Heart right ventricle (tissue), 16 donors: ENCODE data around the gene ATP13A2. TPM values are rescaled to one million over a fixed set of nuclear protein-coding genes. Genes with fewer than 3 reads are reported as not detected.
A peak's percentile ranks its signal among the peaks of the same experiment; 100 is the strongest.

Experiments
- ATAC-seq, 8 donors: fragments of 200-7000 bp; cut with Tn5 transposase; one replicate each; pipeline ENCODE4 v1.9.1; 2020; ENCODE audit warnings: mild to moderate bottlenecking in 8 of 8, moderate library complexity in 8 of 8, moderate number of reproducible peaks in 1 of 8
- DNase-seq, 2 donors: peaks; one replicate each; pipeline ENCODE4 v3.0.0-alpha.2; 2020
- H3K27ac ChIP-seq, 10 donors: fragments of 200-600 bp; sonication (generic) in 2 of 10; one replicate each; pipeline versions ENCODE4 v1.5.0 to v1.8.0; 2020 to 2022; ENCODE audit warnings: mild to moderate bottlenecking in 3 of 10
- H3K27me3 ChIP-seq, 7 donors: fragments of 200-600 bp; one replicate each; pipeline ENCODE4 v1.8.0; 2021 to 2022; ENCODE audit warnings: mild to moderate bottlenecking in 2 of 7
- H3K36me3 ChIP-seq, 9 donors: fragments of 200-600 bp; sonication (generic) in 1 of 9; one replicate each; pipeline versions ENCODE4 v1.5.0 to v1.8.0; 2020 to 2022; ENCODE audit warnings: mild to moderate bottlenecking in 2 of 9
- H3K4me1 ChIP-seq, 9 donors: fragments of 200-600 bp; sonication (generic) in 1 of 9; one replicate each; pipeline versions ENCODE4 v1.5.0 to v1.8.0; 2020 to 2022; ENCODE audit warnings: mild to moderate bottlenecking in 4 of 9
- H3K4me3 ChIP-seq, 10 donors: fragments of 200-600 bp; sonication (generic) in 2 of 10; one replicate each; pipeline versions ENCODE4 v1.5.0 to v1.8.0; 2020 to 2022; ENCODE audit warnings: mild to moderate bottlenecking in 7 of 10, moderate library complexity in 2 of 10
- H3K9me3 ChIP-seq, 11 donors: fragments of 200-600 bp in 10 of 11; sonication (generic) in 2 of 11; one replicate each; pipeline versions ENCODE4 v1.5.0 to v1.8.0; 2013 to 2022; ENCODE audit warnings: mild to moderate bottlenecking in 2 of 11, control low read depth in 1 of 11, moderate library complexity in 1 of 11
- WGBS, 2 donors: extraction: QIAGEN DNeasy Blood & Tissue Kit; methylation state at CpG; one replicate each; pipeline ENCODE4 v1.1.7; 2013; ENCODE audit warnings: inconsistent platforms in 1 of 2; 5-methylcytosine and 5-hydroxymethylcytosine counted together
- intact Hi-C, 10 donors: fragments of 100-400 bp; cut with DNase I; formaldehyde crosslinking; loops; one replicate each; pipeline versions ENCODE4 v1.11.1 to v1.14.2; 2022
- polyA plus RNA-seq, 2 donors: library from polyadenylated mRNA; stranded (reverse); fragments of 200-250 nt; gene quantifications; one replicate each; pipeline ENCODE4 v1.2.3, GENCODE V29; 2013
- total RNA-seq, 10 donors: library from RNA; stranded (reverse); fragmentation: NEBNext Ultra II Directional in 3 of 10; extraction: Animal tissue kit (Norgen Biotek cat#: 25700) in 3 of 10; gene quantifications; one replicate each; pipeline versions ENCODE4 v1.2.1 to v1.2.4, GENCODE V29; 2021 to 2023
- TF ChIP-seq, protein P1 (sequence below), 9 donors: fragments of 200-600 bp; sonication (generic) in 2 of 9; IDR thresholded peaks; one replicate each; pipeline versions ENCODE4 v1.5.0 to v1.8.0; 2021 to 2022; ENCODE audit warnings: antibody characterized with exemption in 9 of 9, mild to moderate bottlenecking in 5 of 9, moderate library complexity in 1 of 9
- donor health status: Arrhythmogenic right ventricular cardiomyopathy.
- donor health status: ischemic (EF 13 %, LVEDD 7.1; RV severe dilation, severe dysfunction).
- donor health status: healthy with polysubstance abuse.
- donor health status: DM: no; HTN: yes; CAD: no.
- donor health status: DM: no; HTN: no; CAD: no.
- donor health status: ischemic (EF 25% LVEDD 6.9; RV normal size, moderate dysfunction).
- donor health status: ischemic (EF 25% LVEDD 5.7; RV mildly dilated, moderate dysfunction).
- donor health status: healthy.
- donor health status: DM: yes; HTN: yes; CAD: no.
- donor health status: Ischemic cardiomyopathy.
- donor health status: ischemic (EF 35%, LVEDD 5.7; RV mildly dilated, moderate dysfunction).
- donor health status: nonischemic (EF 11% LVEDD 7.7; RV severe dilation, severe dysfunction).
- donor health status: DM: yes; HTN: yes; CAD: no.
- donor health status: PGD.
- donor health status: ischemic (EF 29% LVEDD 5.4; RV normal size, mild dysfunction).
- donor health status: nonischemic (EF 23%, LVEDD 6.1; RV moderate dilation, normal function).

The ATP13A2 gene
- total and polyA plus RNA-seq, 12 donors, result 7.2 to 20.0 (median 11.0) TPM

DNA sequence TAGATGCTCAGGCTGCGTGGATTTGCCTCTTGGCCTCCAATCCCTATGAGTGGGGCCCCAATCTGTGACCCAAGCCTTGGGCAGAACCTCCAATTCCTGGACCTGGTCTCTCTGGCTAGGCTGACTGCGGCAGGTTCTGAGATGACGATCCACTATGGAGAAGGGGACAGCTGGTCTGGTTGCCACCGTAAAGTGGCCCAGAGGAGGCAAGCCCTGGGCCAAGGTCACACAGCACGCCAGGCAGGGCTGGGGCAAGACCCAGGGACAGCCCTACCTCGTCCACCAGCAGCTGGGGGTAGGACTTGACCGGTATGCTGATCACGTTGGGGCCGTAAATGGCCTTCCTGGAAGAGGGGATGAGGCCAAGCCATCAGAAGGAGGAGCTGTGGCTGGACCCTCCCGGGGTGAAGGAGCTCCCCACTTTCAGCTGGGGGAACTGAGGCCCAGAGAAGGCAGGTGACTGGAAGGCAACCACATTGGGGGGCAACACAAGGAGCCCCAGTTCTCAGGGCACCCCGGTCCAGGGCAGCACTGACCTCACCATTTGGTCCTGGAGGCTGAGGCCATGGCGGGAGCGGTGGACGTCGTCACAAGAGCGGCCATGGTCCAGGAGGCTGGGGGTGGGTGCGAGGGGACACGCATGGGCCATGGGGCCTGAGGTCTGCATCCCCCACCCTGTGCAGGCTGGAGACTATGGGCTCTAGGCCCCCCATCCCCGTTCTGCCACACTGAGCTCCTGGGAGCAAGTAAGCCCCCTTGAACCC is 9.8 kb downstream of the ATP13A2 start:
- Histone ChIP-seq H3K36me3 (peaks cover 0 to 96% (median 16%) of the 10 kb centered on the region in 9 donors), H3K4me1 (no peaks in the 10 kb centered on the region), H3K9me3 (no peaks in the 10 kb centered on the region), H3K4me3 (no peak overlapping the region), H3K27me3 (no peaks in the 10 kb centered on the region), H3K27ac (no peak overlapping the region)
- intact Hi-C loops, result no loop called here
- 94 to 95% methylated on average over 19 of the region's 19 CpGs for WGBS, 2 donors
- TF ChIP-seq, protein P1, sequence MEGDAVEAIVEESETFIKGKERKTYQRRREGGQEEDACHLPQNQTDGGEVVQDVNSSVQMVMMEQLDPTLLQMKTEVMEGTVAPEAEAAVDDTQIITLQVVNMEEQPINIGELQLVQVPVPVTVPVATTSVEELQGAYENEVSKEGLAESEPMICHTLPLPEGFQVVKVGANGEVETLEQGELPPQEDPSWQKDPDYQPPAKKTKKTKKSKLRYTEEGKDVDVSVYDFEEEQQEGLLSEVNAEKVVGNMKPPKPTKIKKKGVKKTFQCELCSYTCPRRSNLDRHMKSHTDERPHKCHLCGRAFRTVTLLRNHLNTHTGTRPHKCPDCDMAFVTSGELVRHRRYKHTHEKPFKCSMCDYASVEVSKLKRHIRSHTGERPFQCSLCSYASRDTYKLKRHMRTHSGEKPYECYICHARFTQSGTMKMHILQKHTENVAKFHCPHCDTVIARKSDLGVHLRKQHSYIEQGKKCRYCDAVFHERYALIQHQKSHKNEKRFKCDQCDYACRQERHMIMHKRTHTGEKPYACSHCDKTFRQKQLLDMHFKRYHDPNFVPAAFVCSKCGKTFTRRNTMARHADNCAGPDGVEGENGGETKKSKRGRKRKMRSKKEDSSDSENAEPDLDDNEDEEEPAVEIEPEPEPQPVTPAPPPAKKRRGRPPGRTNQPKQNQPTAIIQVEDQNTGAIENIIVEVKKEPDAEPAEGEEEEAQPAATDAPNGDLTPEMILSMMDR (IDR thresholded peaks at IDR 0.05), result no peak
- DNase-seq (no peak), ATAC-seq (peak in 1 of 8 donors; percentile 6)

DNA sequence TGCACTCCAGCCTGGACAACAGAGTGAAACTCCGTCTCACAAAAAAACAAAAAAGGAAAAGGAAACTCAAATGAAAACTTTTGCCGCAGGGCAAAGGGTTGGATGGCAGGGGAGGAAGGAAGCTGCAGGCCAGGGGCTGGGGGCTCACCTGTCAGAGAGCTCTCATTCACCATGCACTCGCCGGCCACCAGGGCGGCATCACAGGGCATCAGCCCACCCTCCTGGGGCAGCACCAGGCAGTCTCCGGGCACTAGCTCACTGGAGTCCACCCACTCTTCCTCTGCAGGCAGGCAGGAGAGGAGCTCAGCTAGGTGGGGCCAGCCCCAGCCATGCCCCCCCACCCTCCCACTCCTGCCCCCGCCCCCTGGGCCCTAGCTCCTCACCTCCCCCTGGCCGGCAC is 11.9 kb downstream of the ATP13A2 start:
- Histone ChIP-seq H3K4me3 (no peak overlapping the region), H3K9me3 (no peaks in the 10 kb centered on the region), H3K4me1 (no peaks in the 10 kb centered on the region), H3K27ac (no peak overlapping the region), H3K27me3 (no peaks in the 10 kb centered on the region), H3K36me3 (peaks cover 0 to 99% (median 16%) of the 10 kb centered on the region in 9 donors)
- WGBS, 2 donors, result 91 to 92% methylated on average over 8 of the region's 8 CpGs
- TF ChIP-seq, protein P1 (IDR thresholded peaks at IDR 0.05), result no peak
- intact Hi-C loops, result no loop called here
- ATAC-seq (no peak), DNase-seq (no peak)

DNA sequence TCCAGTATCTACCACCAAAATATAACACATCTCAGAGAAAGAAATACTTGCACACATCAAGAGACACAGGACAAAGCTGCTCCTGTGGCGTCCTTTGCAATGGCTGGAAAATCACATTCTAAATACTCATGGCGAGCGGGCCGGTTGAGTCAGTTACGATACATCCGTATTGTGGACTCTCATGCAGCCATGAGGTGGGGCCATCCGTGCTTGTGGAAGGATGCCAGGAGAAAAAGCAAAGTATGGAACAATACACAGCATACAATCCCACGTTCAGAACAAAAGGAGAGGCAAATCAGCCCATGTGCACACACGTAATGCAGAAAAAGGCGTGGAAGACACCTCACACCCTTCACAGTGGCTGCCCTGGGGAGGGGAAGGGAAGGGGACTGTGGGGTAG is 13.1 kb downstream of the ATP13A2 start:
- no peaks in the 10 kb centered on the region for H3K4me1 ChIP-seq
- no peaks in the 10 kb centered on the region for H3K9me3 ChIP-seq
- H3K27me3 ChIP-seq, result no peaks in the 10 kb centered on the region
- peaks cover 0 to 99% (median 7%) of the 10 kb centered on the region in 9 donors for H3K36me3 ChIP-seq
- TF ChIP-seq, protein P1 (IDR thresholded peaks at IDR 0.05), result no peak
- DNase-seq (no peak), ATAC-seq (no peak)
- WGBS, 2 donors, result 82% methylated on average over 10 of the region's 10 CpGs
- H3K27ac ChIP-seq, result no peak overlapping the region
- intact Hi-C loops, result no loop called here
- H3K4me3 ChIP-seq, result no peak overlapping the region

DNA sequence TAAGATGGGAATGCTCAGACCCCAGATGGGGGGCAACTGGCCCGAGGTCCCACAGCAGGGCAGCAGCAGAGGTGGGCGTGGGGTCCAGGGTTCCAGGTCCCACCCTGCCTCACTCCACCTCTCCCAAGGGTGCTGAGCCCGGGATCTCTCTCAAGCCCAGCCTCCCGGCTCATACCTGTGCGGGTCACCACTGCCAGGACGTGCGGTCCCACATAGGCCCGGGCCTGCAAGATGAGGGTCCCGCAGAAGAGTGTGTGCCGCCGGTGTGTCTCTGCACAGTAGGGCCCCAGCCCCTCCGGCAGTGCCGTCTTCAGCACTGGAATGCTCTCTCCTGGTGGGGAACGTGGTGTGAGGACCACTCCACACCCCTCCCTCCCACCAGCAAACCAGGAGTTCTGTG is 14.9 kb downstream of the ATP13A2 start:
- H3K27me3 ChIP-seq, result no peaks in the 10 kb centered on the region
- H3K9me3 ChIP-seq, result no peaks in the 10 kb centered on the region
- no peaks in the 10 kb centered on the region for H3K4me1 ChIP-seq
- DNase-seq, result no peak
- intact Hi-C loops, result no loop called here
- H3K36me3 ChIP-seq, result peaks cover 0 to 99% (median 7%) of the 10 kb centered on the region in 9 donors
- H3K27ac ChIP-seq, result no peak overlapping the region
- ATAC-seq, result no peak
- TF ChIP-seq, protein P1 (IDR thresholded peaks at IDR 0.05), result no peak
- WGBS, 2 donors, result 91 to 96% methylated on average over 14 of the region's 14 CpGs
- H3K4me3 ChIP-seq, result no peak overlapping the region
